IgD-negative memory B cell (primary cell): ENCODE measurements around the gene DSE. TPM values are rescaled to one million over a fixed set of nuclear protein-coding genes. Genes with fewer than 3 reads are reported as not detected.
A peak's percentile ranks its signal among the peaks of the same experiment; 100 is the strongest.

Experiments
- H3K27ac Mint-ChIP-seq, 3 donors: one replicate each; pipeline ENCODE4 v1.8.0; 2020 to 2022; ENCODE audit warnings: mild to moderate bottlenecking in 3 of 3, mixed read lengths in 3 of 3, moderate library complexity in 1 of 3
- H3K27me3 Mint-ChIP-seq: one replicate; pipeline ENCODE4 v1.8.0; 2021; ENCODE audit warnings: mixed read lengths
- H3K36me3 Mint-ChIP-seq: one replicate; pipeline ENCODE4 v1.8.0; 2020; ENCODE audit warnings: mild to moderate bottlenecking, mixed read lengths
- H3K4me1 Mint-ChIP-seq, 3 donors: one replicate each; pipeline ENCODE4 v1.8.0; 2020 to 2022; ENCODE audit warnings: mixed read lengths in 3 of 3, mild to moderate bottlenecking in 1 of 3
- H3K4me3 Mint-ChIP-seq, 4 donors: one replicate each; pipeline ENCODE4 v1.8.0; 2020 to 2022; ENCODE audit warnings: mild to moderate bottlenecking in 4 of 4, mixed read lengths in 4 of 4, moderate library complexity in 3 of 4
- H3K9me3 Mint-ChIP-seq, 3 donors: one replicate each; pipeline ENCODE4 v1.8.0; 2020 to 2021; ENCODE audit warnings: mixed read lengths in 3 of 3, mild to moderate bottlenecking in 1 of 3
- polyA plus RNA-seq: library from polyadenylated mRNA; unstranded; fragments of 300-500 nt; fragmentation: Illumina TruSeq; gene quantifications from one replicate; pipeline ENCODE4 v1.2.3, GENCODE V29; 2021

DSE gene
- polyA plus RNA-seq, 1 donor from 2014 or later, result 23.6 TPM

DNA sequence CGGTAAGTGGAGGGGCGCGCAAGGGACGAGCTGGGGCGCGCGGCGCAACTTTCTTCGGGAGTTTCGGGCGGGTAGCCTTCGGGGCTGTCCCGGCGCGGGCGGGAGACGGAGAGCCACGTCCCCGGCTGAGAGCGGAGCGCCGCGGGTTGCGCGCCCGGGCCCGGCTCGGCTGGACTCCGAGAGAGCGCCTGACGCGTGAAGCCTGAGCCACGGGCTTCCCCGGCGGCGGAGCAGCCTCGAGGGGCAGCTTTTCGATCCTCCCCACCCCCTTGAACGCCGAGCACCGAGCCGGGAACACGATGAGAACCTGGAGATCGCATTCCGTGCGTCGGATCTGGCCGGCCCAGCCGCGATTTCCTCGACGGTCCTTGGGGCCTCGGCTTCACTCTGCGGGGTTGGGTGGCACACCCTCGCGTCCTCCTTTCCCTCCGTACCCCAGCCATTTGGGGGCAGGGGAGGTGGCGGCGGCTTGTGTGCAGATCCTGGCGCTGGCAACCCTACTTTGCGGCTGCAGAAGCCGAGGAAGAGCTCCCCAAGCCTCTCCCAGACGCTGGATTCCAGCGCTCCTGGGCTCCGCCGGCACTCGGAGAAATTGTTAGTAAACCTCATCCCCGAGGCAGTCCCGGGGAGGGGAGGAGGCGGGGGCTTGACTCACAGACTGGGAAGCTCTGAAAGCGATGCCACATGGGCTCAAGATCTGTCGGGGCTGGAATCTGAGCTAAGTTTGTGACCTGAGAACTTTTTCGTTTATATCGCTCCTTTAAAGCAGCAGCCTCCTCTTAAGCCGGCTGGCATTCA lies 572 bp downstream of the DSE start:
- H3K27me3 Mint-ChIP-seq, result peaks cover 1% of the 10 kb centered on the region
- H3K4me1 Mint-ChIP-seq, result peaks cover 33 to 48% (median 38%) of the 10 kb centered on the region in 3 donors
- H3K9me3 Mint-ChIP-seq, result no peaks in the 10 kb centered on the region
- H3K4me3 Mint-ChIP-seq, result peak overlapping the region; percentile 88 to 99 (median 96)
- peaks cover 2% of the 10 kb centered on the region for H3K36me3 Mint-ChIP-seq
- H3K27ac Mint-ChIP-seq, result peak overlapping the region; percentile 62 to 85 (median 78)

DNA sequence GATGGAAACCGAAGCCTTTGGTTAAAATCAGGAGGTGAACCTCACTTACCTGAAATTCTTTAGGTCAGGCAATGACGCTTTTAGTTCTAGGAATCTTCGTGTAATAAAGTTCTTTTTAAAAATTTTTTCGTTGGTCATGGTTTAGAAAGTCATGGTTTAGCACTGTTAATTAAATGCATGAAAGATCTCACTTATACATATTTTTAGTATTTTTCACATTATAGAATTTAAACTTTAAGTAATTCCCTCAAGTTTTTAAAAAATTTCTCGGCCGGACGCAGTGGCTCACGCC lies 1.1 kb downstream of the DSE start:
- H3K27ac Mint-ChIP-seq, result peak overlapping the region; percentile 62 to 85 (median 78)
- peaks cover 1% of the 10 kb centered on the region for H3K27me3 Mint-ChIP-seq
- H3K36me3 Mint-ChIP-seq, result peaks cover 2% of the 10 kb centered on the region

DNA sequence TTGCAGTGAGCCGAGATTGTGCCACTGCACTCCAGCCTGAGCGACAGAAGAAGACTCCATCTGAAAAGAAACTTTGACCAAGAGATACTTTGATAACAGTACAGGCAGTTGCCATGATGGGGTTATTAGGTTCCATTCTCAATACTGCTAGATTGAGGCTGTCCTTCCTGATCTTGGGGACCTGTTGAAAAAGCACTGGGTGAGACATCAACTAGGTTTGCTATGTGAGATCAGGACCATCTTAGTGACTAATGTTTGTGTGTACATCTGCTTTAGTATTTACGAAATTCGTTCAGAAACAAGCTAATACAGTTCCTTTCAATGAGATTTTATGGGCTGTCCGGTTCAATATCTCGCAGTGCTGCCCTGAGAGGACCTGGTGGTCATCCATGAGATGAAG lies 2.6 kb downstream of the DSE start:
- no peak overlapping the region for H3K27ac Mint-ChIP-seq
- H3K4me3 Mint-ChIP-seq, result peak overlapping the region in 2 of 4 donors; percentile 33 to 65
- H3K36me3 Mint-ChIP-seq, result peaks cover 2% of the 10 kb centered on the region
- peaks cover 26 to 37% (median 33%) of the 10 kb centered on the region in 3 donors for H3K4me1 Mint-ChIP-seq
- H3K9me3 Mint-ChIP-seq, result no peaks in the 10 kb centered on the region
- no peaks in the 10 kb centered on the region for H3K27me3 Mint-ChIP-seq

More for the DNA sequence above, 1.1 kb downstream of the DSE start:
- no peaks in the 10 kb centered on the region for H3K9me3 Mint-ChIP-seq
- H3K4me3 Mint-ChIP-seq, result peak overlapping the region; percentile 88 to 99 (median 96)
- H3K4me1 Mint-ChIP-seq, result peaks cover 33 to 48% (median 41%) of the 10 kb centered on the region in 3 donors

DNA sequence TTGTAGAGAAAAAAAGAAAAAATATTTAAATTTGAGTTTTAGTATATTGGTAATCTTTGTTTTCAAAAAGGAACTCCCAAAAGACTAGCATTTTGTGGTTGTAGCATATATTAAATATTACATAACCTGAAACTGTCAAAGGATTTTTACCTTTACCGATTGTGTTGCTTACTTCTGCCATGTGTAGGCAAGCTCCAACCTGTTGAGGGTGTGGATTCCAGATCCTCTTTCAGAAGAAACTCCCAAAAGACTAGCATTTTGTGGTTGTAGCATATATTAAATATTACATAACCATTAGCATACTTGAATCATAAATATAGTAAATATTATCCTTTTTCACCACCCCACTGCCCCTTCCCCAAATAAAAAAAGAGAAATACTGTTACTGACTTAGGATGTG lies 3.2 kb downstream of the DSE start:
- Mint-ChIP-seq H3K9me3 (no peaks in the 10 kb centered on the region), H3K4me3 (peak overlapping the region in 2 of 4 donors; percentile 38 to 64), H3K27me3 (no peaks in the 10 kb centered on the region), H3K4me1 (peaks cover 24 to 35% (median 32%) of the 10 kb centered on the region in 3 donors), H3K27ac (no peak overlapping the region), H3K36me3 (peaks cover 2% of the 10 kb centered on the region)

DNA sequence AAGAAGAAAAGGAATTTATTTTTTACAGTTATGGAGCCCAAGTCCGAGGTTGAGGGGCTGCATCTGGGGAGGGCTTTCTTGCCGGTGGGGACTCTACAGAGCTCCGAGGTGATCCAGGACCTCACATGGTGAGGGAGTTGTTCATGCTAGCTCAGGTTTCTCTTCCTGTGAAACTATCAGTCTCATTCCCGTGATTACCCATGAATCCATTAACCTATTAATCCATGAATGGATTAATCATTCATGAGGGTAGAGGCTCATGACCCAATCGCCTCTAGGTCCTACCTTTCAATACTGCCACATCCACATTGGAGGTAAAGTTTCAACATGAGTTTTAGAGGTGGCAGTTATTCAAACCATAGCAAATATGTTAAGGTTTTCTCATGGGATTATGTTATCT lies 3.8 kb downstream of the DSE start:
- H3K4me1 Mint-ChIP-seq, result peaks cover 19 to 30% (median 28%) of the 10 kb centered on the region in 3 donors
- no peaks in the 10 kb centered on the region for H3K27me3 Mint-ChIP-seq
- no peaks in the 10 kb centered on the region for H3K9me3 Mint-ChIP-seq
- peaks cover 2% of the 10 kb centered on the region for H3K36me3 Mint-ChIP-seq
- H3K4me3 Mint-ChIP-seq, result peak overlapping the region in 2 of 4 donors; percentile 14 to 64
- H3K27ac Mint-ChIP-seq, result no peak overlapping the region

DNA sequence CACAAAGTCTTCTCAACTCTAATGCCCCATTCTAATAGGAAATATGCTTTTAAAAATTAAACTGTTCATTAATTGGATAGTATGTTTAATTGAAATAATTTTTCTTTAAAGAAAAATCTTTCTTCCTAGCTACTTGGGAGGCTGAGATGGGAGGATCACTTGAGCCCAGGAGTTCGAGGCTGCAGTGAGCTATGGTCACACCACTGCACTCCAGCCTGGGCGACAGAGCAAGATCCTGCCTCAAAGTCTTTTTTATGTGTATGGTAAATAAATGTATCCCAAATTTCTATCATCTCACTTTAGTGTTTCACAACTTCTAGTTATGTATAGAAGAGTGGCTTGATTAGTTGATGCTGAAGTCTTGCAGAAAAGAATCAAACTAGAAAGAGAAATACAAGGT lies 4.5 kb downstream of the DSE start:
- H3K4me3 Mint-ChIP-seq, result no peak overlapping the region
- no peaks in the 10 kb centered on the region for H3K27me3 Mint-ChIP-seq
- no peak overlapping the region for H3K27ac Mint-ChIP-seq
- peaks cover 15 to 28% (median 26%) of the 10 kb centered on the region in 3 donors for H3K4me1 Mint-ChIP-seq
- no peaks in the 10 kb centered on the region for H3K9me3 Mint-ChIP-seq
- H3K36me3 Mint-ChIP-seq, result peaks cover 2% of the 10 kb centered on the region

DNA sequence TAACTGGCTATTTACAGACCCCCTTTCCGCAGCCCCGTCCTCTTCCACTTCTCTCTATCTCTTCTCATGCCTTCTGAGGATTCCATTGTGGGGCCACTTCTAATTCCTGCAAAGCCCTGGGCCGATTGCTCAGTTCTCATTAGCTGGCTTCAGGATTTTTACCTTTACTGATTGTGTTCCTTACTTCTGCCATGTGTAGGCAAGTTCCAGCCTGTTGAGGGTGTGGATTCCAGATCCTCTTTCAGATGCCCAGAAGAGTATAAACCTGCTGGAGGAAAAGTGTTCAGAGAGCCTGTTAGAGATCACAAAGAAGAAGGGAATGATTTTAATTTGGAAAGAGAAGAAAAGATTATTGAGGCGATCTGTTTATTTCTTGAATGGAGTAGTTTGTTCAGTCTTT lies 5.4 kb downstream of the DSE start:
- H3K9me3 Mint-ChIP-seq, result no peaks in the 10 kb centered on the region
- peak overlapping the region in 1 of 4 donors; percentile 53 for H3K4me3 Mint-ChIP-seq
- peaks cover 2% of the 10 kb centered on the region for H3K36me3 Mint-ChIP-seq
- peaks cover 18 to 32% (median 30%) of the 10 kb centered on the region in 3 donors for H3K4me1 Mint-ChIP-seq
- no peaks in the 10 kb centered on the region for H3K27me3 Mint-ChIP-seq
- peak overlapping the region in 1 of 3 donors; percentile 65 for H3K27ac Mint-ChIP-seq

DNA sequence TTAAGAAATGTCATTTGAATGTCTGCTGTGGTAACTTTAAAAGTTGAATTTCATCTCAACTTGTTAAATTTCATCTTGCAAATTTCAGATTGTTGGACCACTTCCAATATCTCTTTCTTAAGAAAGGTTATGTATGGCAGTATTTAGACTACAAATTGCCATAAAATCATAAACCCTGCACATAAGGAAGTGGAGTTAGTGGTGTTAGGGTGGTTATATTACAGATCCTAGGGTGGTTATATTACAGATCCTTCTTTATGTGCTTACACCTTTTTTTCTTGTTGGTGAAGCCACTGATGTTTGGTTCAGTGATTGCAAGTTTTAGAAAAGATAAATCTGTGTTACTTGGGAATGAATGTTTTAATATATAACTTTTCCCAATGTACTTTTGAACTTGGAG lies 9.0 kb downstream of the DSE start:
- Mint-ChIP-seq H3K27ac (no peak overlapping the region), H3K36me3 (peaks cover 5% of the 10 kb centered on the region), H3K4me3 (no peak overlapping the region), H3K27me3 (no peaks in the 10 kb centered on the region), H3K4me1 (peaks cover 13 to 31% (median 28%) of the 10 kb centered on the region in 3 donors), H3K9me3 (no peaks in the 10 kb centered on the region)

DNA sequence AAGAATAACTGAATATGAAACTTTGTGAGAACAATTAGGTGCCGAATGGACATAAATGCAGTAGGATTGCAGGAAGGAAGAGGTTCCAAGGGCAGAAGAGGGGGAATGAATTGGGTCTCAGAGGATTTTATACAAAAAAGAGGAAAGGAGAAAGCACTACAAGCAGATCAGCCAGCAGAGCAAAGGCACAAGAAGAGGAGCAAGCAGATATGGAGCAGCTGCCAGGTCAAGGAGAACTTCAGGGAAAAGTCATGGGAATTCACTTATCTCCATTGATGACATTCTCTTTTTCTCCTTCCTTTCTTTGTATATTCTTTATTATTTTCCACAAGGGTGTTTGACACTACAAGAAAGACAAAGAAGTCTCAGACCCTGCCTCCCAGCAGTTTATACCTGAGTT lies 9.6 kb downstream of the DSE start:
- Mint-ChIP-seq H3K27me3 (no peaks in the 10 kb centered on the region), H3K36me3 (peaks cover 5% of the 10 kb centered on the region), H3K4me1 (peaks cover 18 to 35% (median 32%) of the 10 kb centered on the region in 3 donors), H3K9me3 (no peaks in the 10 kb centered on the region), H3K4me3 (peak overlapping the region in 1 of 4 donors; percentile 69), H3K27ac (no peak overlapping the region)

DNA sequence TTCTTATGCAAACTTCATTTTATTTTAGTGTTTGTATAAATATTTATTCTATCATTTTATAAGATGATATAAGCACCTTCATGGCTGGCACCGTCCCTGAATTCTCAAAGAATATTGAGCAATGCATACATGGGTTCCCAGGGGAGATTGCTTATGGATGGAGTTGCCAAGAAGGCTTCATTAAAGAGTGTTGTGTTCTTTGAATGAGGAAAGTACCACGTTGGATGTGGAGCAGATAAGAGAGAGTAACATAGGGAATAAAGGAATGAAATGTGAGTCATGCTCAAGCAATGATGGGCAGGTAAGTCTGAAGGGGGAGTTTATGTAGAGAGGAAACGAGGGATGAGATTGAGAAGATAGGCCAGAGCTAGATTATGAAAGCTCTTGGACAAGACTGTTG lies 10.3 kb downstream of the DSE start:
- no peaks in the 10 kb centered on the region for H3K9me3 Mint-ChIP-seq
- no peak overlapping the region for H3K4me3 Mint-ChIP-seq
- peaks cover 21 to 34% (median 34%) of the 10 kb centered on the region in 3 donors for H3K4me1 Mint-ChIP-seq
- H3K36me3 Mint-ChIP-seq, result peaks cover 5% of the 10 kb centered on the region
- H3K27ac Mint-ChIP-seq, result peak overlapping the region in 1 of 3 donors; percentile 18
- no peaks in the 10 kb centered on the region for H3K27me3 Mint-ChIP-seq

DNA sequence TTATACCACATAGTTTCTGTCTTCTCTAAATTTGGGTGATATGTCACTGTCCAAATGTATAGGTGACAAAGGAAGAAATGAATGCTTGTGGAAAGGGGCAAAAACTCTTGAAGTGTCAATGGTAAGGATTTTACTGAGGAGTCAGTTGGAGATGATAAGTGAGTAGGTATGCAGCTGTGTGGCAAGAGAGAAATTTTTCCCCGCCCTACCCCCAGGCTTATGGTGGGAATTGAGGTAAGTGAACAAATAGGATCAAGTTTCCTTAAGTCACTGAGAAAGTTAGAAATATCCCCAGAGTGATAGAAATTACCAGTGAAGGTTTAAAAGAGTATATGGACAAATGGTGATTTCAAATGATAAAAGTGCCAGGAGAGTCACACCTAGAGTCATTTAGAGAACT lies 11.8 kb downstream of the DSE start:
- H3K4me1 Mint-ChIP-seq, result peaks cover 29 to 40% (median 40%) of the 10 kb centered on the region in 3 donors
- H3K4me3 Mint-ChIP-seq, result no peak overlapping the region
- H3K27me3 Mint-ChIP-seq, result peaks cover 2% of the 10 kb centered on the region
- H3K36me3 Mint-ChIP-seq, result peaks cover 5% of the 10 kb centered on the region
- peak overlapping the region in 1 of 3 donors; percentile 1 for H3K27ac Mint-ChIP-seq
- no peaks in the 10 kb centered on the region for H3K9me3 Mint-ChIP-seq

DNA sequence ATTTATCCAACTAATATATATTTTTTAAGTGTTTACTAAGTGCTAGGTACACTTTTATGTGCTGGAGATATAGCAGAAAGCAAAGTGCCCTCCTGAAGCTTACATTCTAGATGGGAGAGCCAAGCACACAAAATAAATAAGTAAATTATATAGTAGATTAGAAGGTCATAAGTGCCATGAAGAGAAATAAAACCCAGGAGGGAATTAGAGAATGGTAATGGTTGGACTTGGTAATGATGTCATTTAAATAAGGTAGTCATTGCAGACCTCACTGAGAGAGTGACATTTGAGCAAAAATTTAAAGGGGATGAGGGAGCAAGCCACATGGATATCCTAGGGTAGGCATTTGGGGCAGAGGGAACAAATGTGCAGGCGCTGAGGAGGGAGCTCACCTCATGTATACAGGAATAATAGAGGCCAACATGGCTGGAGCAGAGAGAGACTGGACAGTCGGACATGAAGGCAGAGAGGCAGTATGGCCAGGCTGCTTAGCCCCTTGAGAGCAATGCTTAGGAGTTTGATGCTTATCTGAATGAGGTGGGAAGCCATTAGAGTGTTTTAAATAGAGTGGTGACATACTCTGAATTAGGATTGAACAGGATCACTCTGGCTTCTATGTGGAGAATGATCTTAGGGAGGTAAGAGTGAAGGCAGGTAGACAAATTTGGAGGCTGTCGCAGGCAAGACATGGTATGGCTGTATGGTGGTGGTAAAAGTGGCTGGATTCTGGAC lies 14.1 kb downstream of the DSE start:
- peak overlapping the region in 2 of 3 donors; percentile 9 to 11 for H3K27ac Mint-ChIP-seq
- H3K36me3 Mint-ChIP-seq, result peaks cover 5% of the 10 kb centered on the region
- H3K4me1 Mint-ChIP-seq, result peaks cover 43 to 60% (median 52%) of the 10 kb centered on the region in 3 donors
- peak overlapping the region in 1 of 4 donors; percentile 2 for H3K4me3 Mint-ChIP-seq
- H3K9me3 Mint-ChIP-seq, result no peaks in the 10 kb centered on the region
- peaks cover 2% of the 10 kb centered on the region for H3K27me3 Mint-ChIP-seq

DNA sequence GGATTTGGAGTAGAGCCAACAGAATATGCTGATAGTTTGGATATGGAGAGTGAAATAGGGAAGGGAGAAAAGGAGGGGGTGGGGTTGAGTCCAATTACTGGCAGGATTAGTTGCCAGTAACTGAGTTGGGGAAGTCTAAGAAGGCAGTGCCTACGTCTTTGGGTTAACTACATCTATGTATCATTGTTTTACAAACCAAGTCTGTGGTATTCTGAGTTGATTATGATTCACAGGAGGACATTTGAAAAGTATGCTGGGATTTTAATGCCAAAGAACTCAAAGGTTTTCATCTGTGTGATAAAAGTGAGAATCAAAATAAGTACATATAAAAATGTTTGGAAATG lies 14.7 kb downstream of the DSE start:
- Mint-ChIP-seq H3K4me3 (peak overlapping the region in 1 of 4 donors; percentile 2), H3K27ac (peak overlapping the region in 2 of 3 donors; percentile 9 to 11), H3K36me3 (peaks cover 5% of the 10 kb centered on the region), H3K9me3 (no peaks in the 10 kb centered on the region), H3K27me3 (peaks cover 2% of the 10 kb centered on the region), H3K4me1 (peaks cover 40 to 54% (median 48%) of the 10 kb centered on the region in 3 donors)

DNA sequence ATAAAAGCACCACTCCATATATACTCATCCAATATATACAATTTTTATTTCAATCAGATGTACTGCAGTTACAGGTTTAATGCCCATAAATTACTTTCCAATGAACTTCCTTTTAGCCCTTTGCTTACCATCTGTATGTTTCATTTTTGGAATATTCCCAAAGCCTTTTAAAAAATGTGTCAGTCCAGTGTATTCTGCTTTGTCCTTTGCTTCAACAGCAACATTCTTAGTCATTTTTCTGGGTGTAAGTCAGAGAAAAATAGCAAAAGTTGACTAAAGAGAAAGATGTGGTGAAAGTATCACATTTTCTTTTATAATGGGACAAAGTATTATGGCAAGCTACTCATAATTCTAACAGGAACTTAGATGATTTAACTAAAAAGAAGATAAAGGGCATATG lies 15.2 kb downstream of the DSE start:
- peaks cover 5% of the 10 kb centered on the region for H3K36me3 Mint-ChIP-seq
- H3K4me1 Mint-ChIP-seq, result peaks cover 42 to 58% (median 51%) of the 10 kb centered on the region in 3 donors
- H3K27me3 Mint-ChIP-seq, result peaks cover 2% of the 10 kb centered on the region
- no peaks in the 10 kb centered on the region for H3K9me3 Mint-ChIP-seq
- H3K4me3 Mint-ChIP-seq, result no peak overlapping the region
- H3K27ac Mint-ChIP-seq, result peak overlapping the region in 1 of 3 donors; percentile 54

DNA sequence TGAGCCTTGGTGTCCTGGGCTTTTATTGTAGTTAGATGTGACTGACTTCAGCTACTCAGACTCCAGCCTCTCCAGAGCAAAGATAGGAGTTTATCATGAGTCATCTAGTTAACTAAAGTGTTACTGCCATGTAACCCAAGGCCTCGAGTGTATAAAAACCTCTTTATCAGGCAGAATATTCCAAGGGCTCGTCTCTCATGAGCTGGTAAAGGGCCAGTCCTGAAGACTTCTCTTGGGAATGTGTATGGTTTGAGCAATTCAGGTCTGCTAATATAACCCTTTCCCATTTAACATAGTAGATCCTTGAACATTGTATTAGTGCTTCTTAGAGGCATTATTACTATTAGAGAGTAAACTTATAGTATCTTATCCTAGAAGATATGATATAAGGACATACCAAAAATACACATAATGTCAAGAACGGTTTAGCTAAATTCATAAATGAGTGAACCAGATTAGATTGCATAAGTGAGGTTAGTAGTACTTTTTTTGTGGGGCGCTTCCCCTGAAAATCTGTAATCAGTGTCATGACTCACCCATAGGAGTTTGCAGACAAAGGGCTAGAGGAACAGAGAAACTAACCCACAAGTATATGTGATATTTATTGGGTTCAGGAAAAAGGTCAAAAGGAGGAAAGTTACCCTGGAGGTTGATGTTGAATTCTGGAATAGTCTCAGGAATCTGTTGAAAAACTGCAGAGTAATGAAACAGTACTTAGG lies 16.0 kb downstream of the DSE start:
- Mint-ChIP-seq H3K4me1 (peaks cover 41 to 54% (median 52%) of the 10 kb centered on the region in 3 donors), H3K4me3 (peak overlapping the region in 3 of 4 donors; percentile 18 to 64 (median 61)), H3K9me3 (no peaks in the 10 kb centered on the region), H3K27me3 (peaks cover 2% of the 10 kb centered on the region), H3K27ac (peak overlapping the region; percentile 4 to 83 (median 63)), H3K36me3 (peaks cover 5% of the 10 kb centered on the region)
